Measurements from ENCODE around the gene METRNL. TPM values are rescaled to one million over a fixed set of nuclear protein-coding genes. Genes with fewer than 3 reads are reported as not detected.
A peak's percentile ranks its signal among the peaks of the same experiment; 100 is the strongest.

Gene METRNL
- total and polyA plus RNA-seq, 8 donors, result 12.7 to 61.8 (median 19.2) TPM

- DNase-seq (peak in 1 of 4 donors; percentile 63), ATAC-seq (no peak)
- no peaks in the 10 kb centered on the region for H3K9me3 ChIP-seq
- no peaks in the 10 kb centered on the region for H3K36me3 ChIP-seq
- intact Hi-C loops (cut with DNase I), result no loop called here
- TF ChIP-seq CTCF (IDR thresholded peaks at IDR 0.05), result no peak
- no peak overlapping the region for H3K4me3 ChIP-seq
- peaks cover 0 to 53% of the 10 kb centered on the region in 2 donors for H3K27me3 ChIP-seq
- peaks cover 0 to 20% of the 10 kb centered on the region in 2 donors for H3K4me1 ChIP-seq
- H3K27ac ChIP-seq, result no peak overlapping the region
These were observed 44.7 kb downstream of the METRNL start for GRCh38 chr17:83123896-83124801.

DNA sequence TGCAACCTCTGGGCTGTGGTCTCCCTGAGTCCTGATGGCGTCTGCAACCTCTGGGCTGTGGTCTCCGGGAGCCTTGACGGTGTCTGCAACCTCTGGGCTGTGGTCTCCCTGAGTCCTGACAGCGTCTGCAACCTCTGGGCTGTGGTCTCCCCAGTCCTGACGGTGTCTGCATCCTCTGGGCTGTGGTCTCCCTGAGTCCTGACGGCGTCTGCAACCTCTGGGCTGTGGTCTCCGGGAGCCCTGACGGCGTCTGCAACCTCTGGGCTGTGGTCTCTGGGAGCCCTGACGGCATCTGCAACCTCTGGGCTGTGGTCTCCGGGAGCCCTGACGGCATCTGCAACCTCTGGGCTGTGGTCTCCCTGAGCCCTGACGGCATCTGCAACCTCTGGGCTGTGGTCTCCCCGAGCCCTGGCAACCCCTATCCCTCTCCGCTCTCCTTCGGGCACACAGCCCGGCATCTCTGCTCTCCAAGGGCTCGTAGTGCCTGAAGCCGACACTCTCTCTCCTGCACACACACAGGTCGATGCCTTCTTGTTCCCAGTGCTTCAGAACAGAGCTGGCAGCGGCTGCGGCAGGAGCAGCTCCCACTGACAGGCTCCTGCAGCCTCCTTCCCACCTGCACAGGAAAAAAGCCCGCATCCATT, 45.6 kb downstream of the METRNL start:
- ATAC-seq (no peak), DNase-seq (peak in 1 of 4 donors; percentile 57)
- H3K4me1 ChIP-seq, result peaks cover 0 to 20% of the 10 kb centered on the region in 2 donors
- intact Hi-C loops (cut with DNase I), result no loop called here
- no peaks in the 10 kb centered on the region for H3K9me3 ChIP-seq
- no peaks in the 10 kb centered on the region for H3K36me3 ChIP-seq
- TF ChIP-seq CTCF (IDR thresholded peaks at IDR 0.05), result no peak
- peaks cover 0 to 49% of the 10 kb centered on the region in 2 donors for H3K27me3 ChIP-seq
- no peak overlapping the region for H3K4me3 ChIP-seq
- H3K27ac ChIP-seq, result no peak overlapping the region

GRCh38 chr17:83125515-83126274, 46.3 kb downstream of the METRNL start:
- TF ChIP-seq CTCF (IDR thresholded peaks at IDR 0.05), result no peak
- Histone ChIP-seq H3K4me1 (peaks cover 0 to 14% of the 10 kb centered on the region in 2 donors), H3K36me3 (no peaks in the 10 kb centered on the region), H3K27ac (no peak overlapping the region), H3K27me3 (peaks cover 0 to 49% of the 10 kb centered on the region in 2 donors), H3K4me3 (no peak overlapping the region), H3K9me3 (no peaks in the 10 kb centered on the region)
- ATAC-seq (peak; percentile 57), DNase-seq (peak in 2 of 4 donors; percentile 51 to 81)
- intact Hi-C loops (cut with DNase I), result no loop called here

DNA sequence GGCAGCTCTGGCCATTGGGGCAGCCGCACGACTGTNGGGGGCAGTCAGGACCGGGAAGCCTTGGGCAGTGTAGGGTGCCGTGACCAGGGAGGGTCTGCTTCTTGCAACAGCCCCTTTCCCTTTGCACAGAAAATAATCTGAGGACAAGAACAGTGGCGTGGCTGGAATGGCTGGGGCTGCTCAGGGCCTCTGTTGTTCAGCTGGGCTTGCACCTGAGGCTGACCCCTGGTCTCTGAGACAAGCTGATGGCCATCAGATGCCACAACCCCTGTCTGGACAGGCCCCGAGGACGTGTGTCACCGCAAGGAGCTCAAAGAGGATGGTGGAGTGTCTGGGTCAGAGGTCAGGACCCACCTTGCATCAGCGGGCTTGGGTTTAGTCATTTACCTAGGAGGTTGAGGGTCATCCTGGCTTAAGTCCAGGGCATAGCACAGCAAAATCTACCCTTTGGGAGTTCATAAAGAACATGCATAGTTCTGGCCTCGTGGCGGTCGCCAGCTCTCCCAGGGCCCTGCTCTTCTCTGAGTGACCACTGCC, 46.9 kb downstream of the METRNL start:
- intact Hi-C loops (cut with DNase I), result no loop called here
- ATAC-seq (no peak), DNase-seq (peak in 1 of 4 donors; percentile 50)

More for the DNA sequence above, 46.9 kb downstream of the METRNL start:
- no peaks in the 10 kb centered on the region for H3K36me3 ChIP-seq
- H3K27ac ChIP-seq, result no peak overlapping the region
- peaks cover 0 to 49% of the 10 kb centered on the region in 2 donors for H3K27me3 ChIP-seq
- H3K4me1 ChIP-seq, result peaks cover 0 to 14% of the 10 kb centered on the region in 2 donors
- no peaks in the 10 kb centered on the region for H3K9me3 ChIP-seq
- H3K4me3 ChIP-seq, result no peak overlapping the region
- TF ChIP-seq CTCF (IDR thresholded peaks at IDR 0.05), result no peak
